ENCODE measurements around the gene NSUN2. TPM values are rescaled to one million over a fixed set of nuclear protein-coding genes. Genes with fewer than 3 reads are reported as not detected.

Gene NSUN2
- polyA plus RNA-seq, 5 donors, result 54.0 to 90.0 (median 56.8) TPM

DNA sequence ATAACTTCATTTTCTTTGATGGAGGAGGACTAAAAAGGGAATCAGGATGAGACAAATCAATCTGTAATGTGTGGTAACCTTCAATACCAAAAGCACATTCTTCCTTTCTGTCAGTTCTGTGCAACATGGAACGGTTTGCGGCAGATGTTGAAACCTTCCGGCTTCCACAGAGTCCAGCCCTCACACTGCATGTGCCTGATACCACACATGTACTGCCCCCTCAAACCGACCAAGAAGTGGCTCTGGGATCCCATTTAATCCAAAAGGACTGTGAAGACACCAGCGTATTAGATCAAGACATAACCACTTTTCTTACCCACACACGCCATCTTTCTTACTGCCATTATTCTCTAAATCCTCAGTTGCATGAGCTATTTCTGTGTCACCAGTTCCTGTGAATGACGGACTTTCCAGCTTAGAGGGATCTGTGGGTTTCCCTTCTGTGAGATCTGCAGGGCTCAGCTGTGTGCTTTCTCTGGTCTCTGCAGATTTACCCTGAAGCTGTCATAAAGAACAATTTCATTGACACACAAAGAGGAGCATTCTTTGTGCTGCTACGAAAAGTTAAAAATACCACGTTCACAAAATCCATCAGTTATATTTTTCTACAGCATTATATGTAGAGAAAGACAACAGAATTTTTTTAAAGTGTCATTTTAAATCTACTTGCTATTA, 25.8 kb downstream of the NSUN2 start:
- no peak for DNase-seq

DNA sequence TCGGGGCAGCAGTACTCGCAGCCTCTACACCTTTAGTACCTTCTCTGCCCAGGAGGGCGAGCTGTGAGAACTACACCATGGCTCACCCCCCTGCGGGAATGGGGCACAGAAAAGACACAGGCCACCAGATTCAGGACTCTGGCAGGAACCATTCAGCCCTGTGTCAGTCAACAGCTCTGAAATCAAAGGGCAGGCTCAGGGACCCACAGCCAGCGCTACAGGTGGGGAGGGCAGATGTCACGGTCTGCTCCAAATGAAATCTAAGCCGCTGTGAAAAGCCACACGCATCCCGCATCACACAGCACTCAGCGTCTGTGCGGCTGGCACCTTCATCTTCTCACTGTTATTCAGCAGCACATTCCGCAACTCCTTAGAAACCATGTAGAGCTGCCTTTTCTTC, 27.9 kb downstream of the NSUN2 start:
- no peak for DNase-seq

DNA sequence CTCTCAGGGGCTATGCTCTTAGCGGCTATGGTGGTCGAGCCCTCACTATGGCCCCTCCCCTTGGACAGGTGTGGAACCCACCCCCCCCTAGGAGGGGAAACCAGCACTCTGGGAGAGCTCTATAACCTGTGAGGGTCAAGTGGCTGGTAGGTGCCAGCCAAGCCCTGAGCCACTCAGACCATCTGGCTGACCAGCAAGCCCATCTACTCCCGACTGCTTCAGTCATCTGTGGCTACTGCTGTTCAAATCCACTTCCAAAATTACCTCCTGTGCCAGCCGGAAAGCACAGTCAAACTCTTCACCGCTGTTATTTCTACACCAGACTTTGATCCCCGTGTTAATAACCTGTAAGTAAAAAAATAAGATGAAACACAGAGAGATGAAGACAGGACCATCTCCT, 28.5 kb downstream of the NSUN2 start:
- no peak for DNase-seq

DNA sequence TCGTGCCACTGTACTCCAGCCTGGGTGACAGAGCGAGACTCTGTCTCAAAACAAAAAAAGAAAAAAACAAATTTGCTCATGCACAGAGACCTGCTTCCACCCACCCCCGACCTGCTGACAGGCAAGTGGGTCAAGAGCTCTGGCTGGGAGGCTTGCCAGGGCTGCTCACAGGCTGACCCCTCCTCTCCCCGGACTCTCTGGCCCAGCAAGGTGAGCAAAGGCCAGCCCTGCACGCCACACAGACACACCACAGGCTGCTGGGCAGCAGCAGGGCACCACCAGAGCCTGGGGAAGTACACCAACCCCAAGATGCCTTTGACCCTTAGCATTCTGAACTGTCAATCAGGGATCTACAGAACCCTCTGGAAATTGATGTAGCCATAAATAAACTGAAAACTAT, 29.2 kb downstream of the NSUN2 start:
- no peak for DNase-seq

DNA sequence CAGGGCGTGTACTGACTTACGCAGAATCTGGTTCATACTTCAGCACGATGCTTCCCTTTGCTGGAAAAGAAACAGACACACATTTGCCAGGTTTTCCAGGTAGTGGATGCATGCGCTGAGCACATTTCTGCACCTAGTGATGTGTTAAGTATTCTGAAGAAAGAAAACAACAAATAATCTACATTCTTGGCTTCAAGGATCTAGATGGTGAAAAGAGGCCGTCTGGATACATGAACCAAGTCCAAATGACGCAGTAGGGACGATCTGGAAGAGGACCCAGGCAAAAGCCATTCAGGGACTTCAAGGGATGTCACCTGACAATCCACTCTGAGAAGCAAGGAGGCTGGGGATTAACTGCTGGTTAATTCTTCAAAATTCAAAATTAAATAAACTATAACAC, 30.4 kb downstream of the NSUN2 start:
- no peak for DNase-seq

DNA sequence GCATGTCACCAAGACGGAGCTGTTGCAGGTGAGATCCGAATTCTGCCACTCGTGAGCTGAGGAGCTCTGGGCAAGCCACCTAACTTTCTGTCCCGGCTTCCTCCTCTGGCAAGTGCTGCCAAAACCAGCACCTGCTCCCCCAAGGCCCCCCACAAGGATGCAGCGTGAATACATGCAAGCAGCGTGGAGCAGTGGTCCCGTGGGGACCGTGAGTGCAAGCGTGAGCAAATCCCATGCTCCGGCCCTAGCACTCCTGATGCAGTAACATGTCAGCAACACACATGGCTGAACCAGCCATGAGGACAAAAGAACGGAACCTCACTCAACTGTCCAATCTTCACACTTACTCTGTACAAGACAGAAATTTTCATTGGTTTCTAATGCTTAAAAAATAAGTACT, 31.0 kb downstream of the NSUN2 start:
- DNase-seq, result no peak

DNA sequence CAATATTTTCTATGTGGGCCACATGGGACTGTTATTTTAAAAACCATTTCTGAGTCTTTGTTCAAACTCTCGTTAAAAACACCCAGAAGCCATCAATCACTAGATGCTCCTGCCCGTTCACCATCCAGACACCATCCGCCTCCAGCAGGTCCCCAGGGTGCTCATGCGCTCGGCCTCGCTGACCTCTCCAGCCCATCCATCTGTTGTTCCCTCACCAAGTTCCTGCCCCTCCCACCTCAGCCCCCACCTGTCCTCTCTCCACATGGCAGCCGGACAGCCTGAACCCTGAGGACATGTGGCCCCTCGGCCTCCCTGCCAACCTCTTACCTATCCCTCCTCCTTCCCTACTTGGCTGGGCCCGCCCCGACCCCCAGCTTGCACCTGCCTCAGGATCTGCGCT, 31.6 kb downstream of the NSUN2 start:
- DNase-seq, result no peak

DNA sequence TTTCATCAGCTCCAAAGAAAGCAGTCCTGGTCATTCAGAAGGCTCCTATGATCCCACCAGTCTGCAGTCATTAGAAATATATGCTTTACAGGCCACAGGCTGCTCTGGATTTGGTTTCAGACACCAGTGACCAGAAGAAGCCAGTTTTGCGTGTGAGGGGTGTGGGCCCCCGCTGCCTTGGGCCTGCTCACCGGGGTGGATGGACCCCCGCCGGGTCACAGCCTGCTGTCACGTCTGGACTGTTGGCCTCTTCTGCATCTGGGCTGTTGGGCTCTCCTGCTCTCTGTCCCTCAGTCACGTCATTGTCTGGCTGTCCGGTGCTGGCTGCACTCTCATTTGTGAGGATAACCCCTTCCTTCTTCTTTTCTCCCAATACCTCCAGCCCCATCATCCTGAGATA, 33.1 kb downstream of the NSUN2 start:
- no peak for DNase-seq

DNA sequence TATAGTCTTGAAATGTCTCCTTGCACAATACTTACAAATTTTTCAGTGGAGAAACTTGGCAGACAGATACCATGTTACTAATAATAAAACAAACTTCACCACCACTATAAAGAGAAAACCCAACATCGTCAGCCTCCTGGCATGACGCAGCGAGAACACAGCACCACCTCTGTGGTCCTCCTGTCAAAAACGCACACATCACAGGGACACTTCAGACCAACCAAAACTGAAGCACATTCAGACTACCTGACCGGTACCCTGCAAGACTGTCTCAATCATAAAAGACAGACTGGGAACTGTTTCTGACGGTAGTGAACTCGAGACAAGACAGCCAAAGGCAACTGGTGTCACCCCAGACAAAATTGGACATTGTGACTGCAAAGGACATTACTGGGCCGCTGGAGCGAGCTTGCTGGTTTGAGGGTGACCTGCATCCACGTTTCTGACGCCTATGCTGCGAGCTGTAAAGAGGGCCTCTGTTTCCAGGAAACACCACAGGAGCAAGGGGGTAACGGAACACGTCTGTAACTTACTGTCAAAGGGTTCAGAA, 34.4 kb downstream of the NSUN2 start:
- DNase-seq, result peak; percentile 7 to 24

DNA sequence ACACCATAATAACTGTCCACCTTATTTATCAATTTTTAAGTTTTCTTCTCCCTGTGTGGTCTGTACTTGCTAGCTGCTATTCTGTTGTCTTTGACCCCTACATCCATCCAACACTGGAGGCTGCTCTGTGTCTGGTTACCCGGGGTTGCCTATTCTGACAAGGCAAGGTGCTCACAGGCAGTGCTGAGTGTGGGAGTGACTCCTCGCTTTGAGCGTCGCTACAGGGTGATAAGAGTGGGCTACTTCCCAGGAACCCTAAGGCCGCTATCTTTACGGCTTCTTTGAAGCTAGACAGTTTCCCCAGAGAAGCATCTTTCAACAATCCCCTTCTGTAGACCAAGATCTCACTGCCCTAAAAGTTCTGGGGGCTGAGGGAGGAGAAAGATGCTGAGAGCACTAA, 35.3 kb downstream of the NSUN2 start:
- DNase-seq, result no peak

DNA sequence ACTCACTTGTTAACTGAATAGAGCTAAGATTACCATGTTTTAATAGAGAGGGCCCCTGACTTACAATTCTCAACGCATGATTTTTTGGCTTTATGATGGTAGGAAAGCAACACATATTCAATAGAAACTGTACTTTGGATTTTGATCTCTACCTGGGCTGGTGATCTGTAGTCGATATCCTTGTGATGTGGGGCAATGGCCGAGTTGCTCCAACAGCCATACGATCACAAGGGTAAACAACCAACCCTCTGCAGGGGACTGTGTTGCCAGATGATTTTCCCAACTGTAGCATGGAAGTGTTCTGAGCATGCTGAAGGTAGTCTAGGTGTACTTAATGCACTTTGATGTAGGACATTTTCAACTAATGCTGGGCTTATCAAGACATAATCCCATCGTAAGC, 36.5 kb downstream of the NSUN2 start:
- no peak for DNase-seq

DNA sequence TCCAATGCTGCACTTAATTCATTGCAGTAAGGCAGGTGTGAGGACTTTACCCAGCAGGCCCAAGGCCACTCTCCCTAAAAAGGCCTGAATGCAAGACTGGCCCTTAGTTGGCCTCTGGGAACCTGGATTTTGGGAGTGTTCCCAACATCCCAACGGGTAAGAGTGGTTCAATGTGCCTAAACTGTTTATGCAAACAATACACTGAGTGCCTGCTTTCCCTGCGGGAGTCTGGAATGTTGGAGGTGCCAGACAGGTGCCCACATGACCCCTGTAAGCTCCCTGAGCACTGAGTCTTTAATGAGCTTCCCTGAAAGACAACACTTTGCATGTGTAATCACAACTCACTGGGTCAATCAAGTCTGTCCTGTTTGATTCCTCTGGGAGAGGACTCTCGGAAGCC, 37.4 kb downstream of the NSUN2 start:
- DNase-seq, result no peak

DNA sequence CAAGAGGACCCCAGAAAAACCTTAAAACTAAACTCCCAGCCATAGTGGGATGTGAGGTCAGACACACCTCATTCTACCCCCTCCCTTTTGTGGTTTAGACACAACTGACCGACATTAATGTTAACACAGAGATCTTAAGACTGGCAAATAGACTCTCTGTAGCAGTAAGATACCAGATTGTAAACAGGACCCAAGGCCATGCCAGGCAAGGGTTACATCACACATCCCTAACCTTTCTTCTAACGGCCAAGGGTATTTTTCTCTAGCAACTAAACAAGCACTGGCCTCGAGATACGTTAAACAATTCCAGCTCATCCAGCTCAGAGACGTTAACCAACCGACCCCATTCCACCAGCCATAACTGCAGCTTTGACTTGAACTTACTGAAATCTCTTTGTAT, 38.8 kb downstream of the NSUN2 start:
- DNase-seq, result no peak

DNA sequence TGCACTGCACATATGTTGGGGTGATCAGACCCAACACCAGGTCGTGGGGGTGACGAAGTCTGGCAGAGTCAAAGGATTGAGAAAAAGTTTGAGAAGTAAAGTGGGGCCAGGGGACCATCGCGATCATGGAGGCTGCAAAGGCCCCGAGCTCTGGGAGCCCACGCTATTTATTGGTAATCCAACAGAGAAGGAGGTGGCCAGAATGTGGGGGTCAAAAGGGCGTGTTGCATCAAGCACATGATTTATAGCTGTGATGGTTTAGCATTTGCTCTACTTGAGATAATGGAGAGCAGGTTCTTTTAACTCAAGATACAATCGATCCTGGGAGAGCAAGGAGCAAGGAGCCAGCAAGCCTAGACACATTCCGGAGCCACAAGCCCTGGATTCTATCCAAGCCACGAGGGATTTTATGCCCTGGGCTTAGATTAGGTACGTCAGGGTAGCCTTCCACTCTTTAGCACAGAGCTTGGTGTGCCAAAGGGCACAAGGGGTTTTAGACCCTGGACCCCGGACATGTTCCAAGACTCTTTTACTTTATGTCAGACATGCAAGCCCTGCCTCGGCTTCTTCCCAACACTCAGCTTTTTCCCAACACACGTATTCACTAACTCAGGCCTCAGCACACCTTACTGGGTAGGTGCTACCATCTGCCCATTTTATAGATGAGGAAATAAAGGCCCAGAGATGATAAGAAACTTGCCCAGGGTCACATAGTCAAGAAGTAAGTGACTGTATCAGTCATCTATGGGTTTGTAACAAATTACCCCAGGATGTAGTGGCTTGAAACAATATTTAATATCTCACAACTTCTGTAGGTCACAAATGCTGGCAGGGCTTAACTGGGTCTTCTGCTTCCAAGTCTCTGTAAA, 39.5 kb downstream of the NSUN2 start:
- DNase-seq, result no peak

DNA sequence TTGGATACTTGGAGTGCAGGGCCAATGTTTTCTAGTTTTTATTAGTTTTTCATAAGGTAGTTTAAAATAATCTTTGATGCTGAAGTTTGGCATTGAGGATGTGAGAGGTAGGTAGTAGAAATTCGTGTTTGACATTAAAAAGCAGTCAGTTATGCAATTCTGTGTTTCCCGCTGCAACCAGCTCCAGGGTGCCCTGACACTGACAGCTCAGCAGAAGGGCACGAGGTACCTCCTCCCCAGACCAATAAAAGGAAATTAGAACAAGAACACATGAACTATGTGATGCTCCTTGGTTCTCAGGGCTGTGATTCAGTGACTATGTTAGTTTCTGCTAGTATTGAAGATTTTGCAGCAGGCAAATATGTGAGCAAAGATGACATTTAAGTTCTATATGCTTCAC, 40.2 kb downstream of the NSUN2 start:
- DNase-seq, result no peak

DNA sequence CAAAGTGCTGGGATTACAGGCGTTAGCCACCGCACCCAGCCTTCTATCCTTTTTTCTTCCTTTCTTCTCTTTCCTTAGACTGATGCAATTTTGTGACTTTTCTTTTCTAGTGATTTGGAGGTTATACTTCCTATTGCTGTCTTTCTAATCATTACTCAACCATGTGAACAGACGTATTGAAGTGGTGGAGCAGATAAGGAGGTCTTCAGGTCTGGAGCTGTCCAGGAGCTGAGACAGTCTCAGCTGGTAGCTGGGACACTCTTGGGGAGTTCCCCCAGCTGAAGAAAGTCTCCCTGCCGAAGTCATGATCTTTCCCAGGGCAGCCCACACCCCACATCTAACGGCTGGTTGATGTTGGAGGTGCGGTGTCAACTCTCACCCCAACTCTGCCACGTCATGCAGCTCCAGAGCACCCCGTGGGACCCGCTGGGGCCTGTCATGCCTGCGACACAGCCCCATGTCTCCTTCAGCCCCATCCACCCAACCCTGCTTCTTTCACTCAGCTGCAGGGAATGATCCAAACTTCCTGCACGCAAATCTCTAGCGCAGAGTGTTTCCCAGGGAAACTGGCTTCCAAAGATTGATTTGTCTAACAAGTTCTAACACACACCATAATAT, 41.1 kb downstream of the NSUN2 start:
- no peak for DNase-seq

DNA sequence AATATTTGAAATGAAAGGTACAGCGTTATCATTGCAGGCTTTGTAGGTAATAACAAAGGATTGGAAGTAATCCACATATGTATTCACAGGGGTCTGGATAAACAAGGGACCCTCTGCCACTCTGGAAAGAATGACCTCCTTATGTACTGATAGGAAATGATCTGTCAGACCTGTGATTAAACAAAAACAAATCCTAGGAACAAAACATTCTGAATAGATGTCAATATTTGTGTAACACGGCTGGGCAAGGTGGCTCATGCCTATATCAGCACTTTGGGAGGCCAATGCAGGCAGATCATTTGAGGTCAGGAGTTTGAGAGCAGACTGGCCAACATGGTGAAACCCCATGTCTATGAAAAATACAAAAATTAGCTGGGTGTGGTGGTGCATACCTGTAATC, 42.3 kb downstream of the NSUN2 start:
- no peak for DNase-seq

DNA sequence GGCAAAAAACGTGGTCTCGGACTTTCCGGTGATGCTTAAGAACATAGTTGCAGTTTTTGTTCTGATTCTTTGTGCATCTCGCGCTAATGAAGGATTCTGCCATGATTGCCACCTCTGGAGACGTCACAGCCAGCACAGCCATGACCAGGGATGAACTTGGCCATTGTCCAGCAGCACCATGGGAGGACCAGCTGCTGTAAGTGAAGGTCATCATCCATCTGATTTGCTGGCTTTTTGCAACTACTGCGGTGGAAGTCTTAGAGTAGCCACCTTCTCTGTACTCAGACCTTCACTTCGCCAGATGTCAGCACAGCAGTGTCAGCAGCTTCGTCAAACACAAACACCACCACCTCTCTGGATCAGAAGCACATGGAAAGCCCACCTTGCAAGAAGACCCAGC, 45.7 kb downstream of the NSUN2 start:
- DNase-seq, result no peak

DNA sequence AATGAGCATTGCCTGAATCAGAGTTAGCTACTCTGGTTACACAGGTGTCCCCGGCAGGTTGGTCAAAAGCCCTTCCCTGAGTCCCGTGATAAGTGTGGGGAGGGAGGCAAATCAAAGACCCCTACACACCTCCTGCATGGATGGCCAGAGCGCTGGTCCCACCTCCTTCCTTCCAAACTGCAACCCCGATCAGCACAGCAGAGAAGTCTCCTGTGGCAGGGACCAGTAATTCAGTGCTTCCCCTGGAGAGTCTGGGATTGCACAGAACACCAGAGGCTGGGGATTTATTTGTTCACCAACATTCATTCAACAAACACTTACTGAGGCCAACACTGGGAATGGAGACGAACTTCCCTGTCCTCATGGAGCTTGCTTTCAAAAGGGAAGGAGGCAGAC, 46.2 kb downstream of the NSUN2 start:
- no peak for DNase-seq

DNA sequence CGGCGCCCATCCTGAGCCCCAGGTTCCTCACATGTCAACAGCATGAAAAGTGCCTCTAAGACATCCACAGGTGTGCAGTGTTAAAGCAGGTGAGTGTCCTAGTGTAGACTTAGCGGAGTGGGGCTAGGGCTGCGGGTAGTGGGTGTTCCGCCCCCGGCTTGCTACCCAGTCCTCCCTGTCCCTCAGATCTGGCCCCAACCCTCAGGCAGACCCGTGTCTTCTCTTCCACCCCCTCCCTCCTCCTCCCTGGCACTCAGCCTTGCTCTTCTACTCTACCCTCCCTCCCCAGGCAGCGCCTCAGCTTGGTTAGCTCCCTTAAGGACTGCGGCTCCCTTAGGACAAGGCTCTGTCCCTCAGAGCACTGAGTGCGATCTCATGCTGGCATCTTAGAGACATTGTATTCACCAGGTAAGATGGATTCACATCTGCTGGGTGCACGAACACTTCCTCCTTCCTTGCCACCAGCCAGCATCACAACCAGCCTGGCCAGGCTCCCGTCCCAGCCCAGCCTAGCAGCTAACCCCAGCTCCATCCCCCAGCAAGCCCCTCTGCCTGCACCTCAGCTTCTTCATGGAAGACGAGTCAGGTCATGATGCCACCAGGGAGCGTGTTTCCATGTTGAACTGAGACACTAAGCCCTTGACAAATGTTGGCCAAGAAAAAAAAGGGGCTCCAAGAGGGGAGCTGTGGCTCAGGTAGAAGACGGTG, 46.8 kb downstream of the NSUN2 start:
- DNase-seq, result no peak

DNA sequence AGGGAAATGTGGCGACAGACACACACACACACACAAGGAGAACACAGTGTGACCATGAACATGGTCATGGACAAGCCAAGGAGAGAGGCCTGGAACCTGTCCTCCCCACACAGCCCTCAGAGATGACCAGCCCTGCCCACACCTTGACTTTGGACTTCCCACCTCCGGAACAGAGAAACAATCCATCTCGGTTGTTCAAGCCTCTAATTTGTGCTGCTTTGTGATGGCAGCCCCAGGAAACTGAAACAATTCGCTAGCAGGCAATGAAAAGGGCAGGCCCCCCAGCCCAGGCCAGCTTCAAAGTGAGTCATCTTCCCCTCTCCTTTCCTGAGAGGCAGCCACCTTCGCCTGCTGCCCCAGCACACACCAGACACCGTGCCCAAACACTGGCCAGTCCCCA, 47.7 kb downstream of the NSUN2 start:
- DNase-seq, result no peak

DNA sequence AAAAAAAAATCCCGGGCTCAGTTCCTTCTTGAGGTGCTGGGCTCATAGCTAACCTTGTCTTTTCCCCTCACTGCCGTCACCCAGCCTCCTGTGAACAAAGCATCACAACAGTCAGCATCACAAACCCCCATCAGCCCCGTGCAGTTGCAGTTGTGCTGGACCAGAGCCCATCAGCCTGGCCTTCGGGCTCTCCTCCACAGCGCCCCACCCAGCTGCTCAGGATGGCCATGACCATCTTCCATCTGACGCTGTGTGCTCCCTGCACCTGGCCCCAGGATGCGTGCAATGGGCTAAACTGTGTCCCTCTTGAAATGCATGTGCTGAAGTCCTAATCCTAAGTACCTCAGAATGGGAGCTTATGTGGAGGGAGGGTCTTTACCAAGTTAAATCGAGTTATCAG, 48.1 kb downstream of the NSUN2 start:
- DNase-seq, result no peak

Measured in right lung (tissue), 5 donors.